Activated gamma-delta T cell (primary cell): ENCODE measurements around the gene ZNF483.
"Not testable (repeated sequence)": the region's sequence is repeated elsewhere in the genome, so short reads cannot be mapped to it uniquely, and the experiment has no call there.

ENCODE experiments used
- DNase-seq: peaks from one replicate; lab custom pipeline; 2025; lab: John Stamatoyannopoulos, UW

The ZNF483 gene

GRCh38 chr9:111542497-111543254 is 17.7 kb downstream of the ZNF483 start:
- DNase-seq: no peak

- no peak for DNase-seq
These were observed 23.6 kb downstream of the ZNF483 start for GRCh38 chr9:111548623-111549022.

- not testable (repeated sequence) for DNase-seq
These were observed 30.4 kb downstream of the ZNF483 start for GRCh38 chr9:111555425-111555824.

- no peak for DNase-seq
These were observed 34.1 kb downstream of the ZNF483 start for GRCh38 chr9:111559000-111559610.

GRCh38 chr9:111561165-111561719 is 36.3 kb downstream of the ZNF483 start:
- no peak for DNase-seq

- DNase-seq: no peak
These were observed 41.3 kb downstream of the ZNF483 start for GRCh38 chr9:111566234-111566633.

GRCh38 chr9:111568127-111568526 is 43.1 kb downstream of the ZNF483 start:
- not testable (repeated sequence) for DNase-seq

GRCh38 chr9:111572950-111573604 is 48.1 kb downstream of the ZNF483 start:
- DNase-seq: no peak

GRCh38 chr9:111582888-111583287 is 57.9 kb downstream of the ZNF483 start:
- no peak for DNase-seq

GRCh38 chr9:111586378-111586777 is 61.4 kb downstream of the ZNF483 start:
- no peak for DNase-seq

- no peak for DNase-seq
These were observed 63.9 kb downstream of the ZNF483 start for GRCh38 chr9:111588846-111589245.

- no peak for DNase-seq
These were observed 73.1 kb downstream of the ZNF483 start for GRCh38 chr9:111597852-111598732.

GRCh38 chr9:111598733-111599091 is 73.7 kb downstream of the ZNF483 start:
- no peak for DNase-seq

GRCh38 chr9:111599092-111599954 is 74.3 kb downstream of the ZNF483 start, which contains the start of gene PTGR1:
Gene PTGR1, minus strand, starts transcription at chr9:111599647. Its CDS starts 2,225 bp downstream, at chr9:111597422.
- DNase-seq: no peak

GRCh38 chr9:111599955-111600343 is 75.0 kb downstream of the ZNF483 start:
- DNase-seq: no peak

- no peak for DNase-seq
These were observed 76.4 kb downstream of the ZNF483 start for GRCh38 chr9:111601237-111602018.

GRCh38 chr9:111603041-111603440 is 78.1 kb downstream of the ZNF483 start:
- DNase-seq: no peak

GRCh38 chr9:111604054-111604615 is 79.2 kb downstream of the ZNF483 start:
- no peak for DNase-seq

GRCh38 chr9:111605041-111605559 is 80.1 kb downstream of the ZNF483 start:
- DNase-seq: no peak
